WTC11 (cell line): ENCODE data around the gene HAUS8. TPM values are rescaled to one million over a fixed set of nuclear protein-coding genes. Genes with fewer than 3 reads are reported as not detected.
A peak's percentile ranks its signal among the peaks of the same experiment; 100 is the strongest.

Source experiments
- ATAC-seq: fragments of 200-7000 bp; cut with Tn5 transposase; 2 replicates; pipeline ENCODE4 v1.10.0; 2021; ENCODE audit warnings: mild to moderate bottlenecking, moderate library complexity
- Bru-seq: library from RNA; stranded (reverse); fragments of 400-500 nt; gene quantifications from one replicate; lab custom pipeline; 2021; lab: Mats Ljungman, UMichigan
- CTCF ChIA-PET: fragments of 300-600 bp; sonication (Branson Sonifier 250); formaldehyde crosslinking; loops from one replicate; lab custom pipeline; 2021; ENCODE audit warnings: antibody characterized with exemption; lab: Charles Lee
- POLR2A ChIA-PET: fragments of 350-600 bp; sonication (Branson Sonifier 250); formaldehyde crosslinking; loops from one replicate; lab custom pipeline; 2021; ENCODE audit warnings: antibody characterized with exemption; lab: Charles Lee
- DNase-seq: peaks from one replicate; pipeline ENCODE4 v3.0.0; 2021; ENCODE audit warnings: low spot score
- H3K27ac Mint-ChIP-seq: 2 replicates; pipeline ENCODE4 v1.8.0; 2021; ENCODE audit warnings: mixed read lengths
- H3K27me3 Mint-ChIP-seq: 2 replicates; pipeline ENCODE4 v1.8.0; 2021; ENCODE audit warnings: low read depth, mild to moderate bottlenecking, moderate library complexity, mixed read lengths
- H3K36me3 Mint-ChIP-seq: 2 replicates; pipeline ENCODE4 v1.8.0; 2021; ENCODE audit warnings: mixed read lengths
- H3K4me1 Mint-ChIP-seq: 2 replicates; pipeline ENCODE4 v1.8.0; 2022; ENCODE audit warnings: mixed read lengths
- H3K4me3 Mint-ChIP-seq: 2 replicates; pipeline ENCODE4 v1.8.0; 2021; ENCODE audit warnings: mild to moderate bottlenecking, moderate library complexity, mixed read lengths
- H3K9me3 Mint-ChIP-seq: 2 replicates; pipeline ENCODE4 v1.8.0; 2021; ENCODE audit warnings: mixed read lengths
- ARID4B ChIP-seq: sonication (generic); formaldehyde crosslinking; IDR thresholded peaks from 2 replicates; pipeline ENCODE4 v1.8.0; 2023; ENCODE audit warnings: missing genetic modification reagents, mild to moderate bottlenecking, borderline replicate concordance
- ATF1 ChIP-seq: sonication (generic); formaldehyde crosslinking; IDR thresholded peaks from 2 replicates; pipeline ENCODE4 v1.8.1; 2023; ENCODE audit warnings: mild to moderate bottlenecking, moderate library complexity, missing genetic modification reagents
- CREM ChIP-seq: sonication (generic); formaldehyde crosslinking; IDR thresholded peaks from 2 replicates; pipeline ENCODE4 v1.8.1; 2022; ENCODE audit warnings: mild to moderate bottlenecking, missing genetic modification reagents, moderate library complexity
- E2F4 ChIP-seq: sonication (generic); formaldehyde crosslinking; IDR thresholded peaks from 2 replicates; pipeline ENCODE4 v1.8.1; 2022; ENCODE audit warnings: low read depth, mild to moderate bottlenecking, moderate library complexity, missing genetic modification reagents, borderline replicate concordance
- ETV6 ChIP-seq: sonication (generic); formaldehyde crosslinking; IDR thresholded peaks from 2 replicates; pipeline ENCODE4 v1.8.1; 2022; ENCODE audit warnings: mild to moderate bottlenecking, missing genetic modification reagents
- GABPB1 ChIP-seq: sonication (generic); formaldehyde crosslinking; IDR thresholded peaks from 2 replicates; pipeline ENCODE4 v1.8.1; 2023; ENCODE audit warnings: mild to moderate bottlenecking, missing genetic modification reagents
- JUN ChIP-seq: sonication (generic); formaldehyde crosslinking; IDR thresholded peaks from 2 replicates; pipeline ENCODE4 v1.8.0; 2023; ENCODE audit warnings: mild to moderate bottlenecking, missing genetic modification reagents
- MYBL2 ChIP-seq: sonication (generic); formaldehyde crosslinking; IDR thresholded peaks from 2 replicates; pipeline ENCODE4 v1.8.1; 2023; ENCODE audit warnings: mild to moderate bottlenecking, moderate library complexity, missing genetic modification reagents
- NFATC4 ChIP-seq: fragments of 250-450 bp; sonication (Bioruptor Pico); IDR thresholded peaks from 2 replicates; pipeline ENCODE4 v1.9.0; 2021; ENCODE audit warnings: mild to moderate bottlenecking
- NFYB ChIP-seq: sonication (generic); formaldehyde crosslinking; conservative IDR thresholded peaks from 2 replicates; pipeline ENCODE4 v1.8.0; 2022; ENCODE audit warnings: low read depth, missing genetic modification reagents
- NR1H2 ChIP-seq: sonication (generic); formaldehyde crosslinking; IDR thresholded peaks from 2 replicates; pipeline ENCODE4 v1.9.0; 2021; ENCODE audit warnings: mild to moderate bottlenecking, moderate library complexity, missing genetic modification reagents
- RELA ChIP-seq: sonication (generic); formaldehyde crosslinking; IDR thresholded peaks from 2 replicates; pipeline ENCODE4 v1.8.1; 2022; ENCODE audit warnings: missing genetic modification reagents, mild to moderate bottlenecking, borderline replicate concordance
- SMAD3 ChIP-seq: sonication (generic); formaldehyde crosslinking; IDR thresholded peaks from 2 replicates; pipeline ENCODE4 v1.8.0; 2022; ENCODE audit warnings: missing genetic modification reagents, mild to moderate bottlenecking, borderline replicate concordance
- SP1 ChIP-seq: sonication (generic); formaldehyde crosslinking; conservative IDR thresholded peaks from 2 replicates; pipeline ENCODE4 v1.8.1; 2022; ENCODE audit warnings: missing genetic modification reagents
- TEAD4 ChIP-seq: sonication (generic); formaldehyde crosslinking; IDR thresholded peaks from 2 replicates; pipeline ENCODE4 v1.8.0; 2022; ENCODE audit warnings: mild to moderate bottlenecking, missing genetic modification reagents
- ZBTB21 ChIP-seq: sonication (generic); formaldehyde crosslinking; IDR thresholded peaks from 2 replicates; pipeline ENCODE4 v1.8.1; 2023; ENCODE audit warnings: mild to moderate bottlenecking, missing genetic modification reagents, borderline replicate concordance
- ZNF121 ChIP-seq: sonication (generic); formaldehyde crosslinking; IDR thresholded peaks from 2 replicates; pipeline ENCODE4 v1.8.0; 2023; ENCODE audit warnings: missing genetic modification reagents
- ZNF232 ChIP-seq: sonication (generic); formaldehyde crosslinking; IDR thresholded peaks from 2 replicates; pipeline ENCODE4 v1.8.0; 2022; ENCODE audit warnings: mild to moderate bottlenecking, missing genetic modification reagents
- long read RNA-seq, 3 experiments: library from RNA in 1 of 3; library from capped mRNA in 1 of 3; library from polyadenylated mRNA in 1 of 3; unstranded in 2 of 3; stranded (forward) in 1 of 3; transcript quantifications; one replicate each; pipeline ENCODE4 v2.0.0, GENCODE V29; 2021
- total RNA-seq: library from RNA; stranded (reverse); gene quantifications from 3 replicates; pipeline ENCODE4 v1.2.3, GENCODE V29; 2021
- TF ChIP-seq, protein P1 (sequence below): sonication (generic); formaldehyde crosslinking; IDR thresholded peaks from 2 replicates; pipeline ENCODE4 v1.8.1; 2023; ENCODE audit warnings: mild to moderate bottlenecking, missing genetic modification reagents, moderate library complexity
- TF ChIP-seq, protein P2 (sequence below): sonication (generic); formaldehyde crosslinking; IDR thresholded peaks from 2 replicates; pipeline ENCODE4 v1.8.0; 2022; ENCODE audit warnings: mild to moderate bottlenecking, missing genetic modification reagents
- TF ChIP-seq, protein P3 (sequence below): sonication (generic); formaldehyde crosslinking; IDR thresholded peaks from 2 replicates; pipeline ENCODE4 v1.8.1; 2022; ENCODE audit warnings: missing genetic modification reagents, borderline replicate concordance
- TF ChIP-seq, protein P4 (sequence below): sonication (generic); formaldehyde crosslinking; IDR thresholded peaks from 2 replicates; pipeline ENCODE4 v1.8.0; 2022; ENCODE audit warnings: mild to moderate bottlenecking, missing genetic modification reagents

Gene HAUS8, protein sequence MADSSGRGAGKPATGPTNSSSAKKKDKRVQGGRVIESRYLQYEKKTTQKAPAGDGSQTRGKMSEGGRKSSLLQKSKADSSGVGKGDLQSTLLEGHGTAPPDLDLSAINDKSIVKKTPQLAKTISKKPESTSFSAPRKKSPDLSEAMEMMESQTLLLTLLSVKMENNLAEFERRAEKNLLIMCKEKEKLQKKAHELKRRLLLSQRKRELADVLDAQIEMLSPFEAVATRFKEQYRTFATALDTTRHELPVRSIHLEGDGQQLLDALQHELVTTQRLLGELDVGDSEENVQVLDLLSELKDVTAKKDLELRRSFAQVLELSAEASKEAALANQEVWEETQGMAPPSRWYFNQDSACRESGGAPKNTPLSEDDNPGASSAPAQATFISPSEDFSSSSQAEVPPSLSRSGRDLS
- total RNA-seq (27.9 to 29.9 TPM (median 29.7 TPM) in 3 replicates), Bru-seq, nascent RNA (percentile 73 among the genes with signal in this experiment)
- long read RNA-seq, experiment 1, transcript HAUS8-202 (11 exons, 1,545 nt) = minor isoform, 9 of 84 reads
- long read RNA-seq, experiment 1, transcript HAUS8-201 (11 exons, 1,568 nt) = major isoform, 63 of 84 reads
- long read RNA-seq, experiment 1, partial matches to known transcripts = 1 of 84 reads
- long read RNA-seq, experiment 1, other reads (novel, unspliced or antisense) = 8 of 84 reads
- long read RNA-seq, experiment 2, transcript HAUS8-203 (10 exons, 3,176 nt) = minor isoform, 6 of 33 reads
- long read RNA-seq, experiment 2, transcript HAUS8-201 (11 exons, 1,568 nt) = major isoform, 10 of 33 reads
- long read RNA-seq, experiment 2, partial matches to known transcripts = 8 of 33 reads
- long read RNA-seq, experiment 2, other reads (novel, unspliced or antisense) = 4 of 33 reads
- long read RNA-seq, experiment 3, transcript HAUS8-202 (11 exons, 1,545 nt) = minor isoform, 8 of 72 reads
- long read RNA-seq, experiment 3, transcript HAUS8-201 (11 exons, 1,568 nt) = major isoform, 53 of 72 reads
- long read RNA-seq, experiment 3, partial matches to known transcripts = 1 of 72 reads
- long read RNA-seq, experiment 3, other reads (novel, unspliced or antisense) = 10 of 72 reads

DNA sequence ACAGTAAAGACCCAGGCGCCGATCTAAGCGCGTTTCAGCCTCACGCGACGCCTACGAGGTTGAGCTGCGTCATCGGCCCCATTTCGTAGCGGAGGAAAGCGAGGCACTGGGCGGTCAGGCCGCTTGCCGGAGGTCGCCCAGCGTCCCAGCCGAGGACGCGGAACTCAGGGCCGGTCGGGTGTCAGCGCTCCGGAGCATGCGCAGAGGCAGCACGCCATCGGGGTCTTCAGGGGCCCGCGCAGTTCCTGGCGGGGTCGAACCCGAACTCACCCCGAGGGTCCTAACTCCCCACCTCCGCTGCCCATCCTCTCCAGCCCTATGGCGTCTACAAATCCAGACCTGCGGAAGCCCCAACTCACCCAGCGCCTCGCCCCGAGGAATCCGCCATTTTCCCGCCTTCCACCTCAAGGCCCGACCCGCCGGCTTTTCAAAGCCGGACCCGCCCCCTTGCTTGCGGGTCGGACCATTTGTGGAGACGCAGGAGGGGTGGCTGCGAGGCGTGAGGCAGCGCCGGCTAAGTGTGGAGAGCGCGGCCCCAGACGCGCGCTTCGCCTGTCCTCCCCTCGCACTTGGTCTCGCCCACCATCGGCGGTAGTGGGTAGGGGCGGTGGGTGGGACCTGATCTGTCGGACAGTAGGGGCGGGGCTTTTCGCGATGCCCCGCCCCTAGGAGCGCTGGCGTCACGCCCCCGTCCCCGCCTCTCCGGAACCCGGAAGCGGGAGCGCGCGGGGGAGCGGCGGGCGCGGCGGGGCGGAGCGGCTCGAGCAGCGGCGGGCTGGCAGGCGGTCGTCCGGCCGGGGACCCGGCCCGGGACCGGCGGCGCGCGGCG is at the start of gene HAUS8, which contains the start of gene MYO9B:
Gene HAUS8 (minus strand): TSS at position 418 of the 829 bp plus-strand sequence. CDS start 30 bp downstream, at position 388.
Gene MYO9B (plus strand): TSS at position 743 of the 829 bp plus-strand sequence. CDS start 25,941 bp downstream, outside the sequence.
- Mint-ChIP-seq H3K9me3 (no peaks in the 10 kb centered on the region), H3K27me3 (peaks cover 2% of the 10 kb centered on the region; the same call in 1 of the 2 replicates), H3K4me3 (peak within 1 kb of the TSS; percentile 98), H3K36me3 (peaks cover 19% of the 10 kb centered on the region), H3K27ac (peak within 1 kb of the TSS; percentile 94), H3K4me1 (peaks cover 56% of the 10 kb centered on the region)
- DNase-seq (peak; percentile 100), ATAC-seq (peak; percentile 96)
- ChIA-PET POLR2A (interaction anchor here (0.6 to 0.8 kb wide), 2 partner anchors 139 to 151 kb away, joined by 3 to 4 read pairs; partner anchors contain the start of gene OCEL1), CTCF (interaction anchor here (0.6 kb wide), 2 partner anchors 414 to 821 kb away, joined by 3 to 6 read pairs; no protein-coding TSS in a partner anchor)
- TF ChIP-seq NFATC4 (CRISPR knock-in tag) = 0 out of 2 replicates have a peak, but pooled peaks have one; percentile 5
- no peak for TF ChIP-seq ZNF121 (CRISPR knock-in tag)
- TF ChIP-seq E2F4 (CRISPR knock-in tag) = peak; percentile 87; the same call in 1 of the 2 replicates
- TF ChIP-seq NFYB (CRISPR knock-in tag) = 0 out of 2 replicates have a peak, but pooled peaks have one; percentile 13
- 0 out of 2 replicates have a peak, but pooled peaks have one; percentile 26 for TF ChIP-seq JUN (CRISPR knock-in tag)
- TF ChIP-seq ETV6 (CRISPR knock-in tag) = peak; percentile 68
- peak; percentile 23; the same call in 1 of the 2 replicates for TF ChIP-seq ARID4B
- no peak for TF ChIP-seq ATF1 (CRISPR knock-in tag)
- 0 out of 2 replicates have a peak, but pooled peaks have one; percentile 26 for TF ChIP-seq TEAD4
- TF ChIP-seq, protein P1, sequence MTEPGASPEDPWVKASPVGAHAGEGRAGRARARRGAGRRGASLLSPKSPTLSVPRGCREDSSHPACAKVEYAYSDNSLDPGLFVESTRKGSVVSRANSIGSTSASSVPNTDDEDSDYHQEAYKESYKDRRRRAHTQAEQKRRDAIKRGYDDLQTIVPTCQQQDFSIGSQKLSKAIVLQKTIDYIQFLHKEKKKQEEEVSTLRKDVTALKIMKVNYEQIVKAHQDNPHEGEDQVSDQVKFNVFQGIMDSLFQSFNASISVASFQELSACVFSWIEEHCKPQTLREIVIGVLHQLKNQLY (CRISPR knock-in tag) = no peak
- TF ChIP-seq, protein P2, sequence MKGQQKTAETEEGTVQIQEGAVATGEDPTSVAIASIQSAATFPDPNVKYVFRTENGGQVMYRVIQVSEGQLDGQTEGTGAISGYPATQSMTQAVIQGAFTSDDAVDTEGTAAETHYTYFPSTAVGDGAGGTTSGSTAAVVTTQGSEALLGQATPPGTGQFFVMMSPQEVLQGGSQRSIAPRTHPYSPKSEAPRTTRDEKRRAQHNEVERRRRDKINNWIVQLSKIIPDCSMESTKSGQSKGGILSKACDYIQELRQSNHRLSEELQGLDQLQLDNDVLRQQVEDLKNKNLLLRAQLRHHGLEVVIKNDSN (CRISPR knock-in tag) = 0 out of 2 replicates have a peak, but pooled peaks have one; percentile 34
- peak; percentile 87 for TF ChIP-seq RELA (CRISPR knock-in tag)
- no peak for TF ChIP-seq NR1H2
- TF ChIP-seq CREM = 0 out of 2 replicates have a peak, but pooled peaks have one; percentile 53
- TF ChIP-seq, protein P3, sequence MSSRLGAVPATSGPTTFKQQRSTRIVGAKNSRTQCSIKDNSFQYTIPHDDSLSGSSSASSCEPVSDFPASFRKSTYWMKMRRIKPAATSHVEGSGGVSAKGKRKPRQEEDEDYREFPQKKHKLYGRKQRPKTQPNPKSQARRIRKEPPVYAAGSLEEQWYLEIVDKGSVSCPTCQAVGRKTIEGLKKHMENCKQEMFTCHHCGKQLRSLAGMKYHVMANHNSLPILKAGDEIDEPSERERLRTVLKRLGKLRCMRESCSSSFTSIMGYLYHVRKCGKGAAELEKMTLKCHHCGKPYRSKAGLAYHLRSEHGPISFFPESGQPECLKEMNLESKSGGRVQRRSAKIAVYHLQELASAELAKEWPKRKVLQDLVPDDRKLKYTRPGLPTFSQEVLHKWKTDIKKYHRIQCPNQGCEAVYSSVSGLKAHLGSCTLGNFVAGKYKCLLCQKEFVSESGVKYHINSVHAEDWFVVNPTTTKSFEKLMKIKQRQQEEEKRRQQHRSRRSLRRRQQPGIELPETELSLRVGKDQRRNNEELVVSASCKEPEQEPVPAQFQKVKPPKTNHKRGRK (CRISPR knock-in tag) = no peak
- no peak for TF ChIP-seq ZBTB21 (CRISPR knock-in tag)
- TF ChIP-seq SMAD3 (CRISPR knock-in tag) = 0 out of 2 replicates have a peak, but pooled peaks have one; percentile 45
- 0 out of 2 replicates have a peak, but pooled peaks have one; percentile 40 for TF ChIP-seq MYBL2 (CRISPR knock-in tag)
- 0 out of 2 replicates have a peak, but pooled peaks have one; percentile 35 for TF ChIP-seq ZNF232 (CRISPR knock-in tag)
- TF ChIP-seq GABPB1 = peak; percentile 60
- peak; percentile 98 for TF ChIP-seq SP1
- TF ChIP-seq, protein P4, sequence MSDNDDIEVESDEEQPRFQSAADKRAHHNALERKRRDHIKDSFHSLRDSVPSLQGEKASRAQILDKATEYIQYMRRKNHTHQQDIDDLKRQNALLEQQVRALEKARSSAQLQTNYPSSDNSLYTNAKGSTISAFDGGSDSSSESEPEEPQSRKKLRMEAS = peak; percentile 68
